Measurements from ENCODE around the gene PPARGC1A. TPM values are rescaled to one million over a fixed set of nuclear protein-coding genes. Genes with fewer than 3 reads are reported as not detected.
A peak's percentile ranks its signal among the peaks of the same experiment; 100 is the strongest.

PPARGC1A gene
- total RNA-seq: 10 to 100 TPM in 1 of 2 donors, 1 to 10 TPM in 1; 8.9 to 10.2 TPM
- 2.1 TPM for polyA plus RNA-seq (2013, experiment 1 of 2)
- 2.2 TPM for polyA plus RNA-seq (2013, experiment 2 of 2)
- long read RNA-seq, experiment 1, partial matches to known transcripts: 1 of 6 reads
- long read RNA-seq, experiment 1, other reads (novel, unspliced or antisense): 5 of 6 reads
- long read RNA-seq, experiment 2, partial matches to known transcripts: 5 of 35 reads
- long read RNA-seq, experiment 2, other reads (novel, unspliced or antisense): 30 of 35 reads
- long read RNA-seq, experiment 3, partial matches to known transcripts: 1 of 11 reads
- long read RNA-seq, experiment 3, other reads (novel, unspliced or antisense): 10 of 11 reads
- long read RNA-seq, experiment 4, partial matches to known transcripts: 0 of 1 reads
- long read RNA-seq, experiment 4, other reads (novel, unspliced or antisense): 1 of 1 reads

DNA sequence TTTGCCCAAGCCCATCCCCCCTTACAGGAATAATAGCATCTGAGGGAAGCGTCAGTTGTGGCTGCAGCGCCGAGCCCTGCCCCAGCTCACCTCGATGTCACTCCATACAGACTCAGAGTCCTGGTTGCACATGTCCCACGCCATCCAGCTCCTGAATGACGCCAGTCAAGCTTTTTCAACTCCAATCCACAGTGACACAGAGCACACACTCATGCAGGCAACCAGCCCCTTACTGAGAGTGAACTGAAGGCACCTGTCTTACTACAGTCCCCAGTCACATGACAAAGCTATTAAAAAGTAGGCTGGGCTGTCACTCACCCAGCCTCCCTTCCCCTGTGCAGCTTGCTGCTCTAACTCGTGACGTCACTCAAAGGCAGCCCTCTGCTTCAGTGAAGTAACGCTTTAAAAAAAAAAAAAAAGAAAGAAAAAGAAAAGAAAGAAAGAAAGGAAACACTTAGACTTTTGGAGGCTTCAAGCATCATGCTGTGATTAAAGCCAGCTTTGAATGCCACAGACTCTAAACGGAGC is at the start of gene PPARGC1A:
Gene PPARGC1A (minus strand): TSS at position 234 of the 528 bp plus-strand sequence. CDS start 90 bp downstream, at position 144.
- Histone ChIP-seq H3K27me3 (ENCODE audit: control insufficient read depth, insufficient read depth, low read length, poor library complexity, severe bottlenecking) (peaks cover 11% of the 10 kb centered on the region), H3K4me3 (ENCODE audit: low read length) (peak within 1 kb of the TSS; percentile 74), H3K9me3 (ENCODE audit: control insufficient read depth, low read length) (no peaks in the 10 kb centered on the region), H3K27ac (ENCODE audit: low read depth, low read length) (peak within 1 kb of the TSS; percentile 12), H3K36me3 (ENCODE audit: control insufficient read depth, insufficient read depth, low read length) (no peaks in the 10 kb centered on the region), H3K4me1 (ENCODE audit: control insufficient read depth, insufficient read depth, low read length) (peaks cover 8% of the 10 kb centered on the region), H3K9ac (ENCODE audit: extremely low read depth, low read length, poor library complexity, severe bottlenecking) (no peak within 1 kb of the TSS)
- TF ChIP-seq CTCF (conservative IDR thresholded peaks at IDR 0.05): no peak
- 12 to 13% methylated on average over 4 to 10 of the region's 10 CpGs for WGBS, 2 experiments (ENCODE audit: insufficient coverage in 1 of 2, insufficient read length in 1 of 2)
- H3K27ac Mint-ChIP-seq: no peak within 1 kb of the TSS
- DNase-seq: peak; percentile 72
- H3K9me3 Mint-ChIP-seq: no peaks in the 10 kb centered on the region
- no peaks in the 10 kb centered on the region for H3K36me3 Mint-ChIP-seq (ENCODE audit: low read depth)
- H3K4me1 Mint-ChIP-seq: peaks cover 33% of the 10 kb centered on the region
- peak within 1 kb of the TSS; percentile 48 for H3K4me3 Mint-ChIP-seq
- H3K27me3 Mint-ChIP-seq (ENCODE audit: insufficient read depth): peaks cover 24% of the 10 kb centered on the region

GRCh38 chr4:23938796-23939195 is 48.9 kb upstream of the PPARGC1A start:
- H3K4me3 Mint-ChIP-seq: no peak overlapping the region
- DNase-seq: no peak
- Histone ChIP-seq H3K9me3 (ENCODE audit: control insufficient read depth, low read length) (no peaks in the 10 kb centered on the region), H3K4me3 (ENCODE audit: low read length) (no peak overlapping the region), H3K27me3 (ENCODE audit: control insufficient read depth, insufficient read depth, low read length, poor library complexity, severe bottlenecking) (no peaks in the 10 kb centered on the region), H3K4me1 (ENCODE audit: control insufficient read depth, insufficient read depth, low read length) (peaks cover 10% of the 10 kb centered on the region), H3K9ac (ENCODE audit: extremely low read depth, low read length, poor library complexity, severe bottlenecking) (no peak overlapping the region), H3K27ac (ENCODE audit: low read depth, low read length) (no peak overlapping the region), H3K36me3 (ENCODE audit: control insufficient read depth, insufficient read depth, low read length) (no peaks in the 10 kb centered on the region)
- H3K27ac Mint-ChIP-seq: no peak overlapping the region
- 80 to 96% methylated on average over 1 of the region's 1 CpG for WGBS, 2 experiments (ENCODE audit: insufficient coverage in 1 of 2, insufficient read length in 1 of 2)
- peaks cover 13% of the 10 kb centered on the region for H3K4me1 Mint-ChIP-seq
- no peaks in the 10 kb centered on the region for H3K27me3 Mint-ChIP-seq (ENCODE audit: insufficient read depth)
- no peak for TF ChIP-seq CTCF (conservative IDR thresholded peaks at IDR 0.05)
- H3K36me3 Mint-ChIP-seq (ENCODE audit: low read depth): no peaks in the 10 kb centered on the region
- no peaks in the 10 kb centered on the region for H3K9me3 Mint-ChIP-seq

GRCh38 chr4:23937173-23937572 is 47.3 kb upstream of the PPARGC1A start:
- Histone ChIP-seq H3K9me3 (ENCODE audit: control insufficient read depth, low read length) (no peaks in the 10 kb centered on the region), H3K4me3 (ENCODE audit: low read length) (no peak overlapping the region), H3K4me1 (ENCODE audit: control insufficient read depth, insufficient read depth, low read length) (peaks cover 12% of the 10 kb centered on the region), H3K9ac (ENCODE audit: extremely low read depth, low read length, poor library complexity, severe bottlenecking) (no peak overlapping the region), H3K27ac (ENCODE audit: low read depth, low read length) (no peak overlapping the region), H3K36me3 (ENCODE audit: control insufficient read depth, insufficient read depth, low read length) (no peaks in the 10 kb centered on the region), H3K27me3 (ENCODE audit: control insufficient read depth, insufficient read depth, low read length, poor library complexity, severe bottlenecking) (no peaks in the 10 kb centered on the region)
- H3K27me3 Mint-ChIP-seq (ENCODE audit: insufficient read depth): no peaks in the 10 kb centered on the region
- TF ChIP-seq CTCF (conservative IDR thresholded peaks at IDR 0.05): no peak
- H3K9me3 Mint-ChIP-seq: no peaks in the 10 kb centered on the region
- WGBS, 2 experiments (ENCODE audit: insufficient coverage in 1 of 2, insufficient read length in 1 of 2): 87 to 100% methylated on average over 1 to 2 of the region's 2 CpGs
- no peak overlapping the region for H3K4me3 Mint-ChIP-seq
- peaks cover 27% of the 10 kb centered on the region for H3K4me1 Mint-ChIP-seq
- no peak overlapping the region for H3K27ac Mint-ChIP-seq
- no peak for DNase-seq
- H3K36me3 Mint-ChIP-seq (ENCODE audit: low read depth): no peaks in the 10 kb centered on the region

Data from endodermal cell (in vitro differentiated cells).